H1 (cell line): ENCODE results near the gene MOK. TPM values are rescaled to one million over a fixed set of nuclear protein-coding genes. Genes with fewer than 3 reads are reported as not detected.

Source experiments
- CTCF ChIA-PET: fragments of 300-600 bp; sonication (Branson Sonifier 250); formaldehyde crosslinking; loops from one replicate; lab custom pipeline; 2021; ENCODE audit not compliant: partially characterized antibody; lab: Charles Lee
- POLR2A ChIA-PET: fragments of 300-600 bp; sonication (Branson Sonifier 250); formaldehyde crosslinking; loops from one replicate; lab custom pipeline; 2021; ENCODE audit warnings: inconsistent platforms; ENCODE audit not compliant: partially characterized antibody; lab: Charles Lee
- DNase-seq, 2 experiments: peaks; one replicate each; pipeline versions ENCODE4 v3.0.0 to v3.0.0-alpha.2; 2010 to 2022; ENCODE audit warnings: low spot score in 2 of 2, low read depth in 1 of 2, mixed read lengths in 1 of 2
- FAIRE-seq: peaks from 2 replicates; lab custom pipeline; 2011; peaks lifted over from hg19 to GRCh38; lab: Jason Lieb, UNC
- H2AFZ ChIP-seq: 2 replicates; pipeline ENCODE4 v1.8.1; 2012; ENCODE audit warnings: low read length, inconsistent platforms
- H2AK5ac ChIP-seq: 2 replicates; pipeline ENCODE4 v1.6.1; 2013; ENCODE audit warnings: low read depth, low read length
- H2BK120ac ChIP-seq: replicated peaks from 2 replicates; pipeline ENCODE3; 2013; ENCODE audit warnings: low read depth, low read length, inconsistent platforms
- H2BK12ac ChIP-seq: 2 replicates; pipeline ENCODE4 v1.6.1; 2013; ENCODE audit warnings: low read depth, low read length
- H2BK15ac ChIP-seq: 2 replicates; pipeline ENCODE4 v1.6.1; 2013; ENCODE audit warnings: low read length
- H2BK20ac ChIP-seq: 2 replicates; pipeline ENCODE4 v1.6.1; 2013; ENCODE audit warnings: low read length
- H2BK5ac ChIP-seq: 2 replicates; pipeline ENCODE4 v1.6.1; 2013; ENCODE audit warnings: low read depth, low read length
- H3K14ac ChIP-seq: 2 replicates; pipeline ENCODE4 v1.6.1; 2013; ENCODE audit warnings: inconsistent platforms; ENCODE audit not compliant: insufficient read length
- H3K18ac ChIP-seq: 2 replicates; pipeline ENCODE4 v1.6.1; 2013; ENCODE audit warnings: low read length; ENCODE audit errors: extremely low read depth
- H3K23ac ChIP-seq: 2 replicates; pipeline ENCODE4 v1.6.1; 2013; ENCODE audit warnings: inconsistent platforms; ENCODE audit not compliant: insufficient read length
- H3K23me2 ChIP-seq: 2 replicates; pipeline ENCODE4 v1.6.1; 2013; ENCODE audit warnings: low read depth, low read length
- H3K27ac ChIP-seq: 2 replicates; pipeline ENCODE4 v1.6.1; 2011; ENCODE audit warnings: low read depth, low read length, inconsistent platforms
- H3K27me3 ChIP-seq, 4 experiments: replicated peaks in 1 of 4; 1 replicate in 1 of 4; 2 replicates in 3 of 4; pipeline versions ENCODE4 v1.6.1 to v1.8.1; 2011 to 2013; ENCODE audit warnings: low read length in 3 of 4, mild to moderate bottlenecking in 3 of 4, inconsistent platforms in 2 of 4, mixed read lengths in 2 of 4, moderate library complexity in 1 of 4; ENCODE audit not compliant: control insufficient read depth in 3 of 4, insufficient read depth in 3 of 4; ENCODE audit errors: extremely low read depth in 1 of 4
- H3K36me3 ChIP-seq, 4 experiments: 2 replicates each; pipeline versions ENCODE4 v1.6.1 to v1.8.1; 2011 to 2013; ENCODE audit warnings: mild to moderate bottlenecking in 4 of 4, low read length in 3 of 4, moderate library complexity in 2 of 4, control low read depth in 1 of 4, inconsistent platforms in 1 of 4; ENCODE audit not compliant: insufficient read depth in 4 of 4, control insufficient read depth in 2 of 4
- H3K4ac ChIP-seq: replicated peaks from 2 replicates; pipeline ENCODE3; 2013; ENCODE audit warnings: low read length, low read depth, mixed read lengths, inconsistent platforms; ENCODE audit not compliant: insufficient read length
- H3K4me1 ChIP-seq, 4 experiments: replicated peaks in 1 of 4; 1 replicate in 1 of 4; 2 replicates in 3 of 4; pipeline versions ENCODE4 v1.6.1 to v1.8.1; 2011 to 2013; ENCODE audit warnings: low read length in 3 of 4, inconsistent platforms in 2 of 4, mixed read lengths in 1 of 4; ENCODE audit not compliant: insufficient read depth in 4 of 4, control insufficient read depth in 3 of 4
- H3K4me2 ChIP-seq, 2 experiments: 2 replicates each; pipeline versions ENCODE4 v1.6.1 to v1.8.1; 2011 to 2013; ENCODE audit warnings: low read depth in 2 of 2, low read length in 2 of 2, control low read depth in 1 of 2, inconsistent platforms in 1 of 2, mild to moderate bottlenecking in 1 of 2; ENCODE audit not compliant: insufficient read depth in 1 of 2
- H3K4me3 ChIP-seq, 4 experiments: fragments of 200-600, 300-600 bp in 1 of 4; sonication (generic), shearing (Covaris generic), sonication (Bioruptor Twin) in 1 of 4; 2 replicates each; pipeline versions ENCODE4 v1.5.1 to v1.8.1; 2011 to 2016; ENCODE audit warnings: low read length in 4 of 4, low read depth in 3 of 4, control low read depth in 2 of 4, inconsistent platforms in 2 of 4, mild to moderate bottlenecking in 2 of 4, mixed read lengths in 1 of 4, moderate library complexity in 1 of 4; ENCODE audit not compliant: insufficient read depth in 2 of 4; ENCODE audit errors: extremely low read depth in 1 of 4
- H3K56ac ChIP-seq: replicated peaks from 2 replicates; pipeline ENCODE3; 2013; ENCODE audit warnings: low read depth, mild to moderate bottlenecking, mixed read lengths, low read length, inconsistent platforms; ENCODE audit not compliant: insufficient read length
- H3K79me1 ChIP-seq: 2 replicates; pipeline ENCODE4 v1.6.1; 2013; ENCODE audit warnings: low read depth, low read length, control low read depth
- H3K79me2 ChIP-seq, 2 experiments: 2 replicates each; pipeline versions ENCODE4 v1.6.1 to v1.8.1; 2012 to 2013; ENCODE audit warnings: low read length in 2 of 2, mild to moderate bottlenecking in 2 of 2, inconsistent platforms in 1 of 2; ENCODE audit not compliant: insufficient read depth in 2 of 2, control insufficient read depth in 1 of 2
- H3K9ac ChIP-seq, 4 experiments: replicated peaks in 1 of 4; 1 replicate in 1 of 4; 2 replicates in 3 of 4; pipeline versions ENCODE4 v1.6.1 to v1.8.1; 2011 to 2013; ENCODE audit warnings: low read depth in 3 of 4, low read length in 3 of 4, control low read depth in 2 of 4, mild to moderate bottlenecking in 2 of 4, moderate library complexity in 2 of 4, inconsistent platforms in 1 of 4; ENCODE audit errors: extremely low read depth in 1 of 4
- H3K9me3 ChIP-seq, 2 experiments: 2 replicates each; pipeline versions ENCODE4 v1.6.1 to v1.8.1; 2012 to 2013; ENCODE audit warnings: mild to moderate bottlenecking in 2 of 2, moderate library complexity in 2 of 2, control low read depth in 1 of 2, inconsistent platforms in 1 of 2, low read depth in 1 of 2, low read length in 1 of 2, mixed read lengths in 1 of 2; ENCODE audit not compliant: insufficient read depth in 2 of 2
- H4K20me1 ChIP-seq, 2 experiments: replicated peaks in 1 of 2; 2 replicates each; pipeline versions ENCODE3 to v1.8.1; 2011 to 2013; ENCODE audit warnings: inconsistent platforms in 2 of 2, low read length in 2 of 2, mild to moderate bottlenecking in 1 of 2; ENCODE audit not compliant: insufficient read depth in 2 of 2, control insufficient read depth in 1 of 2
- H4K5ac ChIP-seq: 2 replicates; pipeline ENCODE4 v1.6.1; 2013; ENCODE audit warnings: low read length, low read depth, mixed read lengths, inconsistent platforms; ENCODE audit not compliant: insufficient read length
- H4K8ac ChIP-seq: 2 replicates; pipeline ENCODE4 v1.8.0; 2013; ENCODE audit warnings: mild to moderate bottlenecking, moderate library complexity, low read length, inconsistent platforms; ENCODE audit not compliant: insufficient read depth; ENCODE audit errors: extremely low read depth
- H4K91ac ChIP-seq: replicated peaks from 2 replicates; pipeline ENCODE3; 2013; ENCODE audit warnings: low read length, mixed read lengths, inconsistent platforms; ENCODE audit not compliant: insufficient read length
- BACH1 ChIP-seq: IDR thresholded peaks from 2 replicates; pipeline ENCODE4 v1.6.1; 2012; ENCODE audit warnings: low read length, improper control_type of control experiment
- BCL11A ChIP-seq, 2 experiments: IDR thresholded peaks; one replicate each; pipeline ENCODE4 v1.6.1; 2011; ENCODE audit warnings: low read depth in 2 of 2, low read length in 2 of 2, mild to moderate bottlenecking in 2 of 2
- BRCA1 ChIP-seq: IDR thresholded peaks from 2 replicates; pipeline ENCODE4 v1.6.1; 2012; ENCODE audit warnings: low read depth, low read length, improper control_type of control experiment
- CBX8 ChIP-seq: fragments of 300-800, 300-1000 bp; sonication (generic); IDR thresholded peaks from 2 replicates; pipeline ENCODE4 v1.7.1; 2016; ENCODE audit warnings: low read depth, low read length, borderline replicate concordance
- SP4 ChIP-seq: IDR thresholded peaks from 2 replicates; pipeline ENCODE4 v1.6.1; 2012; ENCODE audit warnings: low read length, inconsistent platforms
- TAF1 ChIP-seq: IDR thresholded peaks from 2 replicates; pipeline ENCODE4 v1.6.1; 2011; ENCODE audit warnings: mild to moderate bottlenecking, low read depth, low read length
- TBP ChIP-seq: IDR thresholded peaks from 2 replicates; pipeline ENCODE4 v1.6.1; 2011; ENCODE audit warnings: low read depth, low read length, improper control_type of control experiment
- TCF12 ChIP-seq: IDR thresholded peaks from 2 replicates; pipeline ENCODE4 v1.6.1; 2011; ENCODE audit warnings: low read depth, mild to moderate bottlenecking, low read length
- WGBS, 2 experiments: shearing (Covaris generic) in 1 of 2; methylation state at CpG; one replicate each; pipeline versions ENCODE4 v1.1.6 to v1.1.7; 2013 to 2015; ENCODE audit warnings: low lambda C conversion rate in 2 of 2, mixed read lengths in 2 of 2, inconsistent platforms in 1 of 2, low coverage in 1 of 2, missing lambda C conversion rate in 1 of 2; ENCODE audit not compliant: insufficient replicate concordance in 2 of 2, insufficient coverage in 1 of 2, insufficient read length in 1 of 2; ENCODE audit errors: extremely low coverage in 1 of 2, missing lambda C conversion rate in 1 of 2; 5-methylcytosine and 5-hydroxymethylcytosine counted together
- polyA plus RNA-seq, 7 experiments: library from polyadenylated mRNA; depleted of rRNA in 3 of 7; stranded (reverse) in 5 of 7; unstranded in 2 of 7; fragments of >200 nt in 5 of 7; fragments of 200-250 nt in 2 of 7; gene quantifications; 1 replicate in 5 of 7; 2 replicates in 1 of 7; 4 replicates in 1 of 7; pipeline versions ENCODE4 v1.2.1 to v1.2.3, GENCODE V29; 2011 to 2013; ENCODE audit warnings: missing spikeins in 2 of 7, mixed read lengths in 2 of 7
- total RNA-seq: library from RNA; stranded (reverse); fragmentation: NEBNext Ultra II Directional; extraction: Animal tissue kit (Norgen Biotek cat#: 25700); gene quantifications from 2 replicates; pipeline ENCODE4 v1.2.1, GENCODE V29; 2021
- TF ChIP-seq, protein P1 (sequence below): IDR thresholded peaks from 2 replicates; pipeline ENCODE4 v1.6.1; 2012; ENCODE audit warnings: low read length, inconsistent platforms

Gene MOK
- total and polyA plus RNA-seq, 2 of the 8 experiments (the other 6 are each of a cell fraction or from before 2014, with no cell fraction given), result 2.1 to 2.5 TPM

GRCh38 chr14:102215576-102216250 lies 89.3 kb downstream of the MOK start:
- no peak overlapping the region for H3K27ac ChIP-seq
- FAIRE-seq, result no peak
- CTCF ChIA-PET, result interaction anchor here (0.6 to 3.0 kb wide), 13 partner anchors 10 to 169 kb away, joined by 3 to 17 read pairs (median 4); no protein-coding TSS in a partner anchor

More at GRCh38 chr14:102215576-102216250, 89.3 kb downstream of the MOK start:
- no peaks in the 10 kb centered on the region for H3K36me3 ChIP-seq
- no peak overlapping the region for H2BK15ac ChIP-seq
- H3K56ac ChIP-seq, result no peak overlapping the region
- no peak overlapping the region for H2BK120ac ChIP-seq
- DNase-seq, result no peak
- H4K5ac ChIP-seq, result no peak overlapping the region
- H3K27me3 ChIP-seq, result no peaks in the 10 kb centered on the region
- no peak overlapping the region for H4K8ac ChIP-seq
- H3K23ac ChIP-seq, result no peak overlapping the region
- no peak overlapping the region for H2AFZ ChIP-seq
- H2AK5ac ChIP-seq, result no peak overlapping the region
- peaks cover 10% of the 10 kb centered on the region for H3K79me1 ChIP-seq
- TF ChIP-seq TBP (no peak), BCL11A (IDR thresholded peaks at IDR 0.05; ENCODE audit: low read depth in 2 of 2, low read length in 2 of 2) (no peak), BRCA1 (no peak), BACH1 (no peak), CBX8 (no peak), TAF1 (no peak), SP4 (no peak), TCF12 (no peak)
- TF ChIP-seq, protein P1, sequence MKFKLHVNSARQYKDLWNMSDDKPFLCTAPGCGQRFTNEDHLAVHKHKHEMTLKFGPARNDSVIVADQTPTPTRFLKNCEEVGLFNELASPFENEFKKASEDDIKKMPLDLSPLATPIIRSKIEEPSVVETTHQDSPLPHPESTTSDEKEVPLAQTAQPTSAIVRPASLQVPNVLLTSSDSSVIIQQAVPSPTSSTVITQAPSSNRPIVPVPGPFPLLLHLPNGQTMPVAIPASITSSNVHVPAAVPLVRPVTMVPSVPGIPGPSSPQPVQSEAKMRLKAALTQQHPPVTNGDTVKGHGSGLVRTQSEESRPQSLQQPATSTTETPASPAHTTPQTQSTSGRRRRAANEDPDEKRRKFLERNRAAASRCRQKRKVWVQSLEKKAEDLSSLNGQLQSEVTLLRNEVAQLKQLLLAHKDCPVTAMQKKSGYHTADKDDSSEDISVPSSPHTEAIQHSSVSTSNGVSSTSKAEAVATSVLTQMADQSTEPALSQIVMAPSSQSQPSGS, result no peak
- peaks cover 0 to 21% of the 10 kb centered on the region in 2 experiments; a peak in 2 of 4 replicates for H3K79me2 ChIP-seq
- no peaks in the 10 kb centered on the region for H3K9me3 ChIP-seq
- POLR2A ChIA-PET, result interaction anchor here (0.6 to 1.3 kb wide), 3 partner anchors 9 to 487 kb away, joined by 3 to 4 read pairs (median 3); no protein-coding TSS in a partner anchor
- H3K14ac ChIP-seq, result no peak overlapping the region
- no peak overlapping the region for H2BK12ac ChIP-seq
- no peak overlapping the region for H3K18ac ChIP-seq
- no peak overlapping the region for H3K9ac ChIP-seq
- H4K91ac ChIP-seq, result no peak overlapping the region
- H3K23me2 ChIP-seq, result no peaks in the 10 kb centered on the region
- no peak overlapping the region for H3K4me2 ChIP-seq
- no peak overlapping the region for H2BK5ac ChIP-seq
- no peak overlapping the region for H2BK20ac ChIP-seq
- 93% methylated on average over 20 of the region's 20 CpGs; no CpG with 5 or more reads in 1 of the 2 experiments for WGBS, 2 experiments
- no peak overlapping the region for H3K4me3 ChIP-seq
- H3K4me1 ChIP-seq, result peaks cover 0 to 10% (median under 1%) of the 10 kb centered on the region in 4 experiments; a peak in 2 of 7 replicates
- H4K20me1 ChIP-seq, result peaks cover 2 to 21% of the 10 kb centered on the region in 2 experiments
- H3K4ac ChIP-seq, result no peak overlapping the region
